ENCODE measurements around the gene C4orf50.

DNA sequence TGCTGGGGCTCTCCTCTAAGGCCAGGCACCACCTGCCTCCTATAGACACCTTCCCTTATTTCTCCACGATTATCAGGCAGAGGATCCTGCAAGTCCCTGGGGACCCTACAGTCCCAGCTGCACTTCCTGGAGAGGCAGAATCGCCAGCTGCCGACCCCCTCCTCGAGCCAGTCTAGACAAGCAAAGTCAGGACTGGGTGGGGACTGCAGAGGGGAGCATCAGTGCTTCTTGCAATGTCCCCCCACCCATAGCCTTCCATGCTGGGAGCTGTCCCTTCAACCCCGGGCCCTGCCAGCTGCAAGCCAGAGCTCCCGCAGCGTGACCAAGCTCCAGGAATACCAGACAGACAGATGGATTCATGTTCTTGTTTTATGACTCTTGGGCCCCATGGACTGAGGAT lies 124.0 kb downstream of the C4orf50 start:
- no peak for TF ChIP-seq POLR2A (IDR thresholded peaks at IDR 0.05)
- TF ChIP-seq, protein P1, sequence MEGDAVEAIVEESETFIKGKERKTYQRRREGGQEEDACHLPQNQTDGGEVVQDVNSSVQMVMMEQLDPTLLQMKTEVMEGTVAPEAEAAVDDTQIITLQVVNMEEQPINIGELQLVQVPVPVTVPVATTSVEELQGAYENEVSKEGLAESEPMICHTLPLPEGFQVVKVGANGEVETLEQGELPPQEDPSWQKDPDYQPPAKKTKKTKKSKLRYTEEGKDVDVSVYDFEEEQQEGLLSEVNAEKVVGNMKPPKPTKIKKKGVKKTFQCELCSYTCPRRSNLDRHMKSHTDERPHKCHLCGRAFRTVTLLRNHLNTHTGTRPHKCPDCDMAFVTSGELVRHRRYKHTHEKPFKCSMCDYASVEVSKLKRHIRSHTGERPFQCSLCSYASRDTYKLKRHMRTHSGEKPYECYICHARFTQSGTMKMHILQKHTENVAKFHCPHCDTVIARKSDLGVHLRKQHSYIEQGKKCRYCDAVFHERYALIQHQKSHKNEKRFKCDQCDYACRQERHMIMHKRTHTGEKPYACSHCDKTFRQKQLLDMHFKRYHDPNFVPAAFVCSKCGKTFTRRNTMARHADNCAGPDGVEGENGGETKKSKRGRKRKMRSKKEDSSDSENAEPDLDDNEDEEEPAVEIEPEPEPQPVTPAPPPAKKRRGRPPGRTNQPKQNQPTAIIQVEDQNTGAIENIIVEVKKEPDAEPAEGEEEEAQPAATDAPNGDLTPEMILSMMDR (IDR thresholded peaks at IDR 0.05) = no peak
- TF ChIP-seq POLR2AphosphoS5 (IDR thresholded peaks at IDR 0.05) = no peak
- TF ChIP-seq EP300 (IDR thresholded peaks at IDR 0.05) = no peak

Measured in suprapubic skin (tissue), 4 donors.